Liver (tissue), 9 donors: Measurements from ENCODE around the gene NYNRIN. TPM values are rescaled to one million over a fixed set of nuclear protein-coding genes. Genes with fewer than 3 reads are reported as not detected.

Experiments used
- DNase-seq: peaks from one replicate; pipeline ENCODE4 v3.0.0-alpha.2; 2017; ENCODE audit warnings: low spot score
- H3K27ac ChIP-seq, 2 donors: one replicate each; pipeline ENCODE4 v1.7.0; 2013; ENCODE audit warnings: inconsistent platforms in 2 of 2, low read length in 2 of 2, control low read depth in 1 of 2, low read depth in 1 of 2, mild to moderate bottlenecking in 1 of 2
- H3K27me3 ChIP-seq, 4 donors: one replicate each; pipeline versions ENCODE4 v1.6.1 to v1.7.0; 2013; ENCODE audit warnings: low read length in 3 of 4, inconsistent platforms in 1 of 4, mild to moderate bottlenecking in 1 of 4, moderate library complexity in 1 of 4; ENCODE audit not compliant: control insufficient read depth in 4 of 4, insufficient read depth in 4 of 4
- H3K36me3 ChIP-seq, 4 donors: one replicate each; pipeline versions ENCODE4 v1.6.1 to v1.7.0; 2013; ENCODE audit warnings: low read length in 3 of 4, mild to moderate bottlenecking in 3 of 4, low read depth in 1 of 4, moderate library complexity in 1 of 4; ENCODE audit not compliant: control insufficient read depth in 4 of 4, insufficient read depth in 3 of 4
- H3K4me1 ChIP-seq, 4 donors: one replicate each; pipeline versions ENCODE4 v1.6.1 to v1.7.0; 2013; ENCODE audit warnings: low read length in 3 of 4, mild to moderate bottlenecking in 3 of 4, moderate library complexity in 1 of 4; ENCODE audit not compliant: control insufficient read depth in 4 of 4, insufficient read depth in 4 of 4
- H3K4me3 ChIP-seq, 3 donors: one replicate each; pipeline versions ENCODE4 v1.6.1 to v1.7.0; 2013; ENCODE audit warnings: low read length in 3 of 3, control low read depth in 1 of 3, low read depth in 1 of 3, mild to moderate bottlenecking in 1 of 3
- H3K9ac ChIP-seq, 2 donors: one replicate each; pipeline ENCODE4 v1.7.0; 2013; ENCODE audit warnings: low read length in 2 of 2, mild to moderate bottlenecking in 2 of 2, moderate library complexity in 2 of 2, control low read depth in 1 of 2, low read depth in 1 of 2
- H3K9me3 ChIP-seq, 4 donors: one replicate each; pipeline versions ENCODE4 v1.6.1 to v1.7.0; 2013; ENCODE audit warnings: low read length in 3 of 4; ENCODE audit not compliant: control insufficient read depth in 4 of 4
- ATF3 ChIP-seq: IDR thresholded peaks from 2 replicates; pipeline ENCODE4 v1.6.1; 2016; ENCODE audit warnings: antibody characterized with exemption
- FOXA2 ChIP-seq: IDR thresholded peaks from 2 replicates; pipeline ENCODE4 v1.6.1; 2016; ENCODE audit warnings: antibody characterized with exemption
- GABPA ChIP-seq, 2 donors: IDR thresholded peaks in 1 of 2; conservative IDR thresholded peaks in 1 of 2; 2 replicates each; pipeline ENCODE4 v1.6.1; 2016; ENCODE audit warnings: antibody characterized with exemption in 2 of 2, mild to moderate bottlenecking in 1 of 2, moderate library complexity in 1 of 2
- HNF4A ChIP-seq, 2 donors: conservative IDR thresholded peaks; 2 replicates each; pipeline ENCODE4 v1.6.1; 2016; ENCODE audit warnings: antibody characterized with exemption in 2 of 2, mild to moderate bottlenecking in 2 of 2
- HNF4G ChIP-seq: IDR thresholded peaks from 2 replicates; pipeline ENCODE4 v1.6.1; 2016; ENCODE audit warnings: antibody characterized with exemption
- NR2F2 ChIP-seq: IDR thresholded peaks from 2 replicates; pipeline ENCODE4 v1.6.1; 2016; ENCODE audit warnings: antibody characterized with exemption
- RXRA ChIP-seq, 2 donors: IDR thresholded peaks; 2 replicates each; pipeline ENCODE4 v1.6.1; 2017 to 2018; ENCODE audit warnings: antibody characterized with exemption in 2 of 2, mild to moderate bottlenecking in 1 of 2
- SP1 ChIP-seq: IDR thresholded peaks from 2 replicates; pipeline ENCODE4 v1.6.1; 2018; ENCODE audit warnings: antibody characterized with exemption, mild to moderate bottlenecking
- TAF1 ChIP-seq: conservative IDR thresholded peaks from 2 replicates; pipeline ENCODE4 v1.6.1; 2016; ENCODE audit warnings: antibody characterized with exemption, mild to moderate bottlenecking
- ZBTB33 ChIP-seq: IDR thresholded peaks from 2 replicates; pipeline ENCODE4 v1.6.1; 2016; ENCODE audit warnings: antibody characterized with exemption
- WGBS: extraction: QIAGEN DNeasy Blood & Tissue Kit; methylation state at CpG from one replicate; pipeline ENCODE4 v1.1.7; 2013; 5-methylcytosine and 5-hydroxymethylcytosine counted together
- polyA plus RNA-seq, 2 donors: library from polyadenylated mRNA; stranded (reverse) in 1 of 2; unstranded in 1 of 2; fragments of 200-250 nt in 1 of 2; fragments of >200 nt in 1 of 2; fragmentation: Nextera tagmentation in 1 of 2; extraction: Ambion mirVana in 1 of 2; gene quantifications; one replicate each; pipeline versions ENCODE4 v1.2.1 to v1.2.3, GENCODE V29; 2013 to 2015
- total RNA-seq, 2 donors: library from RNA; depleted of rRNA; stranded (reverse); fragments of >200 nt; gene quantifications; one replicate each; pipeline ENCODE4 v1.2.3, GENCODE V29; 2014
- donor health status: healthy.
- donor health status: healthy.
- donor health status: healthy.
- donor health status: healthy.
- donor health status: healthy.

The NYNRIN gene
- total and polyA plus RNA-seq, 4 donors: 0.89 to 11.0 (median 1.8) TPM

- Histone ChIP-seq H3K4me3 (no peak overlapping the region), H3K27ac (peak overlapping the region; percentile 22 to 44), H3K4me1 (peaks cover 0 to 20% (median 8%) of the 10 kb centered on the region in 4 donors), H3K9ac (no peak overlapping the region), H3K27me3 (no peaks in the 10 kb centered on the region), H3K9me3 (no peaks in the 10 kb centered on the region), H3K36me3 (peaks cover 0 to 9% (median 1%) of the 10 kb centered on the region in 4 donors)
- 89% methylated on average over 6 of the region's 6 CpGs for WGBS
- no peak for DNase-seq
- TF ChIP-seq RXRA (IDR thresholded peaks at IDR 0.05) (no peak), ZBTB33 (no peak), NR2F2 (no peak)
Observed at GRCh38 chr14:24417832-24418491, 19.2 kb downstream of the NYNRIN start.

- Histone ChIP-seq H3K4me3 (no peak overlapping the region), H3K27ac (peak overlapping the region; percentile 22 to 44), H3K9ac (no peak overlapping the region), H3K9me3 (no peaks in the 10 kb centered on the region), H3K4me1 (peaks cover 0 to 24% (median 11%) of the 10 kb centered on the region in 4 donors), H3K27me3 (no peaks in the 10 kb centered on the region), H3K36me3 (peaks cover 0 to 9% (median 0%) of the 10 kb centered on the region in 4 donors)
- WGBS: 35% methylated on average over 6 of the region's 6 CpGs
- TF ChIP-seq HNF4A (conservative IDR thresholded peaks at IDR 0.05) (peak in 1 of 2 donors; percentile 33), ATF3 (no peak), SP1 (peak; percentile 15)
- no peak for DNase-seq
Observed at GRCh38 chr14:24418492-24418873, 19.7 kb downstream of the NYNRIN start.

- Histone ChIP-seq H3K9me3 (no peaks in the 10 kb centered on the region), H3K27me3 (no peaks in the 10 kb centered on the region), H3K4me3 (no peak overlapping the region), H3K36me3 (no peaks in the 10 kb centered on the region), H3K27ac (no peak overlapping the region), H3K4me1 (peaks cover 3 to 54% (median 41%) of the 10 kb centered on the region in 4 donors), H3K9ac (no peak overlapping the region)
- TF ChIP-seq NR2F2: no peak
- TF ChIP-seq HNF4G: no peak
- WGBS: 86% methylated on average over 4 of the region's 4 CpGs
- DNase-seq: no peak
Observed at GRCh38 chr14:24422261-24422660, 23.5 kb downstream of the NYNRIN start.

GRCh38 chr14:24422694-24423601 is 24.1 kb downstream of the NYNRIN start:
- Histone ChIP-seq H3K9ac (no peak overlapping the region), H3K27me3 (no peaks in the 10 kb centered on the region), H3K27ac (no peak overlapping the region), H3K9me3 (no peaks in the 10 kb centered on the region), H3K4me3 (no peak overlapping the region), H3K4me1 (peaks cover 8 to 57% (median 48%) of the 10 kb centered on the region in 4 donors), H3K36me3 (no peaks in the 10 kb centered on the region)
- TF ChIP-seq TAF1 (no peak), FOXA2 (no peak), GABPA (IDR thresholded peaks at IDR 0.05 in 1 of 2, conservative IDR thresholded peaks at IDR 0.05 in 1 of 2) (no peak), HNF4A (conservative IDR thresholded peaks at IDR 0.05) (peak in 1 of 2 donors; percentile 14), RXRA (IDR thresholded peaks at IDR 0.05) (peak in 1 of 2 donors; percentile 23), HNF4G (no peak), SP1 (peak; percentile 24)
- WGBS: 63% methylated on average over 12 of the region's 12 CpGs
- DNase-seq: no peak
